Loucy (cell line): ENCODE results near the gene SMAP2.
A peak's percentile ranks its signal among the peaks of the same experiment; 100 is the strongest.

Experiments
- H2AFZ ChIP-seq: fragments of 200-600 bp; sonication (generic); 2 replicates; pipeline ENCODE4 v1.6.0; 2016; ENCODE audit warnings: antibody characterized with exemption, mild to moderate bottlenecking, low read length, moderate library complexity
- H3F3A ChIP-seq: fragments of 200-600 bp; 2 replicates; pipeline ENCODE4 v1.6.0; 2016; ENCODE audit warnings: antibody characterized with exemption, low read depth, mild to moderate bottlenecking
- H3K27me3 ChIP-seq: fragments of 200-600 bp; sonication (generic); 2 replicates; pipeline ENCODE4 v1.6.1; 2014; ENCODE audit warnings: low read length, mild to moderate bottlenecking; ENCODE audit not compliant: insufficient read depth, poor library complexity, severe bottlenecking
- H3K36me3 ChIP-seq: fragments of 200-600 bp; sonication (generic); 2 replicates; pipeline ENCODE4 v1.6.1; 2016; ENCODE audit warnings: low read length; ENCODE audit not compliant: insufficient read depth
- H3K4me1 ChIP-seq: fragments of 200-600 bp; sonication (generic); 2 replicates; pipeline ENCODE4 v1.5.1; 2014; ENCODE audit warnings: low read length, mild to moderate bottlenecking; ENCODE audit not compliant: insufficient read depth, poor library complexity, severe bottlenecking
- H3K4me2 ChIP-seq: fragments of 200-600 bp; sonication (generic); 2 replicates; pipeline ENCODE4 v1.6.0; 2014; ENCODE audit warnings: antibody characterized with exemption, low read length, low read depth, mild to moderate bottlenecking; ENCODE audit not compliant: poor library complexity, severe bottlenecking
- H3K4me3 ChIP-seq: fragments of 200-600 bp; sonication (generic); 2 replicates; pipeline ENCODE4 v1.5.1; 2014; ENCODE audit warnings: low read length, mild to moderate bottlenecking, mixed read lengths; ENCODE audit not compliant: poor library complexity, severe bottlenecking
- H3K79me2 ChIP-seq: fragments of 200-600 bp; sonication (generic); 2 replicates; pipeline ENCODE4 v1.6.1; 2014; ENCODE audit warnings: low read length; ENCODE audit not compliant: insufficient read depth
- H3K9ac ChIP-seq: fragments of 200-600 bp; sonication (generic); 2 replicates; pipeline ENCODE4 v1.6.0; 2014; ENCODE audit warnings: mild to moderate bottlenecking, low read depth, low read length, moderate library complexity; ENCODE audit not compliant: poor library complexity, severe bottlenecking
- H3K9me2 ChIP-seq: fragments of 200-600 bp; sonication (generic); replicated peaks from 2 replicates; pipeline ENCODE4 v1.6.1; 2016; ENCODE audit warnings: low read depth, low read length, mixed read lengths
- H3K9me3 ChIP-seq: fragments of 200-600 bp; sonication (generic); 2 replicates; pipeline ENCODE4 v1.6.1; 2014; ENCODE audit warnings: mild to moderate bottlenecking, antibody characterized with exemption, low read length, low read depth; ENCODE audit not compliant: insufficient read depth
- H4K20me1 ChIP-seq: fragments of 200-600 bp; sonication (generic); 2 replicates; pipeline ENCODE4 v1.6.0; 2014; ENCODE audit warnings: antibody characterized with exemption, low read length, mild to moderate bottlenecking; ENCODE audit not compliant: insufficient read depth, poor library complexity, severe bottlenecking
- CTCF ChIP-seq: fragments of 200-600 bp; sonication (generic); conservative IDR thresholded peaks from 2 replicates; pipeline ENCODE4 v1.5.1; 2014; ENCODE audit warnings: mild to moderate bottlenecking, antibody characterized with exemption, low read length
- EZH2phosphoT487 ChIP-seq: fragments of 200-600 bp; IDR thresholded peaks from 2 replicates; pipeline ENCODE4 v1.6.1; 2018; ENCODE audit warnings: antibody characterized with exemption, mild to moderate bottlenecking, moderate library complexity, borderline replicate concordance

SMAP2 gene

GRCh38 chr1:40382108-40382460 is 8.6 kb downstream of the SMAP2 start:
- Histone ChIP-seq H3K4me3 (peak overlapping the region; percentile 57), H3K79me2 (peaks cover 87% of the 10 kb centered on the region), H3K4me1 (peaks cover 71% of the 10 kb centered on the region), H2AFZ (no peak overlapping the region), H3K4me2 (peak overlapping the region; percentile 66), H3K36me3 (no peaks in the 10 kb centered on the region), H3K27me3 (no peaks in the 10 kb centered on the region), H3K9me2 (no peaks in the 10 kb centered on the region), H3K9ac (peak overlapping the region; percentile 20), H4K20me1 (no peaks in the 10 kb centered on the region), H3K9me3 (no peaks in the 10 kb centered on the region), H3F3A (peaks cover 7% of the 10 kb centered on the region; the same call in 1 of the 2 replicates)
- TF ChIP-seq CTCF (no peak), EZH2phosphoT487 (no peak)

- TF ChIP-seq EZH2phosphoT487 (no peak), CTCF (peak; percentile 33)
- H3K9me3 ChIP-seq, result no peaks in the 10 kb centered on the region
- H3K27me3 ChIP-seq, result no peaks in the 10 kb centered on the region
- peak overlapping the region; percentile 66 for H3K4me2 ChIP-seq
- H3K79me2 ChIP-seq, result peaks cover 87% of the 10 kb centered on the region
- H3K36me3 ChIP-seq, result no peaks in the 10 kb centered on the region
- H4K20me1 ChIP-seq, result no peaks in the 10 kb centered on the region
- H3K9me2 ChIP-seq, result no peaks in the 10 kb centered on the region
- peaks cover 7% of the 10 kb centered on the region; the same call in 1 of the 2 replicates for H3F3A ChIP-seq
- peak overlapping the region; percentile 57 for H3K4me3 ChIP-seq
- peaks cover 69% of the 10 kb centered on the region for H3K4me1 ChIP-seq
- no peak overlapping the region for H2AFZ ChIP-seq
- H3K9ac ChIP-seq, result peak overlapping the region; percentile 20
These were observed 9.1 kb downstream of the SMAP2 start for GRCh38 chr1:40382601-40383000.

GRCh38 chr1:40383095-40383487 is 9.6 kb downstream of the SMAP2 start:
- Histone ChIP-seq H3K27me3 (no peaks in the 10 kb centered on the region), H3K36me3 (no peaks in the 10 kb centered on the region), H3F3A (peaks cover 7% of the 10 kb centered on the region; the same call in 1 of the 2 replicates), H3K79me2 (peaks cover 83% of the 10 kb centered on the region), H3K4me3 (no peak overlapping the region), H3K9me3 (no peaks in the 10 kb centered on the region), H3K9ac (no peak overlapping the region), H2AFZ (no peak overlapping the region), H4K20me1 (no peaks in the 10 kb centered on the region), H3K4me2 (peak overlapping the region; percentile 66), H3K4me1 (peaks cover 68% of the 10 kb centered on the region), H3K9me2 (no peaks in the 10 kb centered on the region)
- no peak for TF ChIP-seq EZH2phosphoT487
- TF ChIP-seq CTCF, result no peak
